K562 (cell line): ENCODE results near the gene GMEB2. TPM values are rescaled to one million over a fixed set of nuclear protein-coding genes. Genes with fewer than 3 reads are reported as not detected.
A peak's percentile ranks its signal among the peaks of the same experiment; 100 is the strongest.

Source experiments
- BMI1 ChIP-seq: fragments of 150-350 bp; IDR thresholded peaks from 2 replicates; pipeline ENCODE4 v1.6.1; 2014; ENCODE audit warnings: low read length
- ESRRA ChIP-seq: fragments of 450-650 bp; IDR thresholded peaks from 2 replicates; pipeline ENCODE4 v1.6.1; 2014; ENCODE audit warnings: low read depth, mild to moderate bottlenecking, moderate library complexity, borderline replicate concordance
- FOXA3 ChIP-seq, 2 experiments: fragments of 450-650 bp in 1 of 2; sonication (generic) in 1 of 2; formaldehyde crosslinking; IDR thresholded peaks in 1 of 2; conservative IDR thresholded peaks in 1 of 2; 2 replicates each; pipeline versions ENCODE4 v1.4.0 to v1.8.0; 2020 to 2022; ENCODE audit warnings: mild to moderate bottlenecking in 2 of 2, missing genetic modification reagents in 1 of 2
- GATAD2A ChIP-seq: fragments of 450-650 bp; IDR thresholded peaks from 2 replicates; pipeline ENCODE4 v1.6.1; 2017
- GTF2F1 ChIP-seq: IDR thresholded peaks from 2 replicates; pipeline ENCODE4 v1.6.1; 2011; ENCODE audit warnings: low read depth, low read length, improper control_type of control experiment
- ILK ChIP-seq: fragments of 450-650 bp; IDR thresholded peaks from 2 replicates; pipeline ENCODE4 v1.6.1; 2016; ENCODE audit warnings: missing genetic modification characterization, low read depth, mild to moderate bottlenecking, missing compliant biosample characterization, moderate library complexity, borderline replicate concordance
- JUND ChIP-seq, 2 experiments: IDR thresholded peaks; 2 replicates in 1 of 2; 3 replicates in 1 of 2; pipeline ENCODE4 v1.6.1; 2011; ENCODE audit warnings: borderline replicate concordance in 2 of 2, low read depth in 2 of 2, low read length in 2 of 2, improper control_type of control experiment in 1 of 2, missing biosample characterization in 1 of 2, missing genetic modification characterization in 1 of 2, missing genetic modification reagents in 1 of 2
- KAT2B ChIP-seq: IDR thresholded peaks from one replicate; pipeline ENCODE4 v1.6.1; 2012; ENCODE audit warnings: low read depth, mild to moderate bottlenecking, control low read depth, inconsistent platforms, low read length, moderate library complexity
- MCM5 ChIP-seq: fragments of 450-650 bp; IDR thresholded peaks from 2 replicates; pipeline ENCODE4 v1.6.1; 2016; ENCODE audit warnings: low read depth
- MED1 ChIP-seq: sonication (generic); formaldehyde crosslinking; IDR thresholded peaks from 2 replicates; pipeline ENCODE4 v1.8.1; 2023; ENCODE audit warnings: missing genetic modification reagents, borderline replicate concordance
- NRF1 ChIP-seq, 2 experiments: fragments of 450-650 bp; IDR thresholded peaks in 1 of 2; conservative IDR thresholded peaks in 1 of 2; 2 replicates each; pipeline ENCODE4 v1.6.1; 2014; ENCODE audit warnings: mild to moderate bottlenecking in 2 of 2
- PPARD ChIP-seq: fragments of 250-450 bp; sonication (Bioruptor Pico); IDR thresholded peaks from 2 replicates; pipeline ENCODE4 v1.8.0; 2022; ENCODE audit warnings: inconsistent platforms, mild to moderate bottlenecking, moderate library complexity
- SMAD3 ChIP-seq: fragments of 450-650 bp; formaldehyde crosslinking; conservative IDR thresholded peaks from 2 replicates; pipeline ENCODE4 v1.4.0; 2020; ENCODE audit warnings: mild to moderate bottlenecking
- TEAD4 ChIP-seq, 2 experiments: sonication (generic) in 1 of 2; formaldehyde crosslinking in 1 of 2; IDR thresholded peaks; 2 replicates each; pipeline versions ENCODE4 v1.6.1 to v1.8.0; 2012 to 2022; ENCODE audit warnings: borderline replicate concordance in 1 of 2, inconsistent platforms in 1 of 2, low read length in 1 of 2, mild to moderate bottlenecking in 1 of 2, missing genetic modification reagents in 1 of 2
- XRCC4 ChIP-seq: IDR thresholded peaks from one replicate; pipeline ENCODE4 v1.6.1; 2011; ENCODE audit not compliant: insufficient read depth, insufficient read length; ENCODE audit errors: extremely low read depth
- ZNF175 ChIP-seq: fragments of 200-800 bp; sonication (Bioruptor generic); IDR thresholded peaks from 2 replicates; pipeline ENCODE4 v1.6.1; 2016; ENCODE audit warnings: low read depth, mild to moderate bottlenecking, missing genetic modification characterization, missing compliant biosample characterization
- ZNF24 ChIP-seq: fragments of 450-650 bp; IDR thresholded peaks from 2 replicates; pipeline ENCODE4 v1.6.1; 2016
- ZNF778 ChIP-seq: fragments of 450-650 bp; formaldehyde crosslinking; IDR thresholded peaks from 2 replicates; pipeline ENCODE4 v1.4.0; 2020; ENCODE audit warnings: mild to moderate bottlenecking, moderate library complexity
- ZNF79 ChIP-seq: fragments of 250-450 bp; sonication (Bioruptor Pico); IDR thresholded peaks from 2 replicates; pipeline ENCODE4 v1.4.0; 2020; ENCODE audit warnings: low read depth, mild to moderate bottlenecking, moderate library complexity
- ZNF830 ChIP-seq: fragments of 250-450 bp; sonication (Bioruptor Pico); IDR thresholded peaks from 2 replicates; pipeline ENCODE4 v1.5.0; 2021; ENCODE audit warnings: mild to moderate bottlenecking
- polyA plus RNA-seq, 8 experiments: library from polyadenylated mRNA; depleted of rRNA in 4 of 8; stranded (reverse) in 5 of 8; unstranded in 3 of 8; fragments of >200 nt; fragmentation: Nextera tagmentation in 2 of 8; fragmentation: Illumina TruSeq in 1 of 8; extraction: Ambion mirVana in 2 of 8; extraction: Trizol in 1 of 8; gene quantifications; 2 replicates each; pipeline versions ENCODE4 v1.2.1 to v1.2.3, GENCODE V29; 2011 to 2014; ENCODE audit warnings: inconsistent platforms in 1 of 8, missing spikeins in 1 of 8
- total RNA-seq, 7 experiments: library from RNA; depleted of rRNA in 6 of 7; stranded (reverse); fragments of >200 nt in 6 of 7; fragmentation: Illumina TruSeq in 2 of 7; extraction: Trizol in 2 of 7; gene quantifications; 2 replicates each; pipeline versions ENCODE4 v1.2.1 to v1.2.3, GENCODE V29; 2011 to 2021; ENCODE audit warnings: low replicate concordance in 1 of 7
- TF ChIP-seq, protein P1 (sequence below): fragments of 250-450 bp; sonication (Bioruptor Pico); IDR thresholded peaks from 2 replicates; pipeline ENCODE4 v1.8.0; 2021; ENCODE audit warnings: borderline replicate concordance, mild to moderate bottlenecking, moderate library complexity; ENCODE audit not compliant: poor library complexity, severe bottlenecking
- TF ChIP-seq, protein P2 (sequence below): fragments of 450-650 bp; IDR thresholded peaks from 2 replicates; pipeline ENCODE4 v1.6.1; 2016; ENCODE audit warnings: antibody characterized with exemption
- TF ChIP-seq, protein P3 (sequence below): IDR thresholded peaks from 2 replicates; pipeline ENCODE4 v1.6.1; 2011; ENCODE audit not compliant: insufficient read length; ENCODE audit errors: extremely low read depth
- TF ChIP-seq, protein P4 (sequence below), 2 experiments: fragments of 250-450 bp in 1 of 2; fragments of 450-650 bp in 1 of 2; sonication (Bioruptor Pico) in 1 of 2; IDR thresholded peaks; 2 replicates each; pipeline versions ENCODE4 v1.6.1 to v1.8.0; 2016 to 2021; ENCODE audit warnings: mild to moderate bottlenecking in 2 of 2, moderate library complexity in 2 of 2, missing compliant biosample characterization in 1 of 2, missing genetic modification characterization in 1 of 2

The GMEB2 gene
- total and polyA plus RNA-seq, 9 of the 15 experiments (the other 6 are each of a cell fraction or from before 2014, with no cell fraction given), result 0.03 to 13.9 (median 6.3) TPM

DNA sequence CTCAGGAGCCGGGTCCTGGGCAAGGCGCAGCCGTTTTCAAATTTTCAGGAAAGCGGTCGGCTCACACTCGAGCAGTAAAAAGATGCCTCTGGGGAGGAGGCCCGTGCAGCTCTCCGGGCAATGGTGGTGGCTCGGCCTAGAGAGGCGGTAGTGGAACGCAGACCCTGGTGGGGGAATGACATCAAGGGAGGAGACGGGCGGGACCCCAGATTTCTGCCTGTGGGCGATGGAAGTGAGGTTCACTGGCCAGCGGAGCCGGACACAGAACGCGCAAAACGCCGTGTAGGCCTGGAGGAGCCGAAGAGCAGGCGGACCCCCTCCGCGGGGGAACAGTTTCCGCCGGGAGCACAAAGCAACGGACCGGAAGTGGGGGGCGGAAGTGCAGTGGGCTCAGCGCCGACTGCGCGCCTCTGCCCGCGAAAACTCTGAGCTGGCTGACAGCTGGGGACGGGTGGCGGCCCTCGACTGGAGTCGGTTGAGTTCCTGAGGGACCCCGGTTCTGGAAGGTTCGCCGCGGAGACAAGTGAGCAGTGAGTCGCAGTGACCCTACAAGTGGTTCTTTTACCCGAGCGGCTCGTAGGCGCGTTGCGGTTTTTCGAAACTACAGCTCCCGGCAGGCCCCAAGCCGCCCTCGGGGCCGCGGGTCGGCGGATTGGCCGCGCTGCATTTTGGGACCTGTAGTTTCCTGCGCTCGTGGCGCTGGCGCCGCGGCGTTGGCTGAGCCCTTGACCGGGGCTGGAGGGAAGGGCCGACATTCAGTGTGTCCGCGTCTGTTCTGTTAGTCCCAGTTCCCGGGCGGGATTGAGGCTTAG lies 31.2 kb upstream of the GMEB2 start, which contains the start of gene RTEL1 (continued):
- TF ChIP-seq MED1 (CRISPR knock-in tag) (no peak; the same call in 1 of the 2 replicates), ILK (tag) (no peak), ESRRA (peak; percentile 83; the same call in 1 of the 2 replicates), PPARD (CRISPR knock-in tag) (no peak), ZNF778 (no peak), ZNF24 (no peak), JUND (IDR thresholded peaks at IDR 0.05; ENCODE audit: borderline replicate concordance, low read depth, low read length) (peak; percentile 42), JUND (tag; IDR thresholded peaks at IDR 0.05; ENCODE audit: borderline replicate concordance, low read depth, low read length) (peak; percentile 40; the same call in 1 of the 3 replicates), ZNF175 (CRISPR knock-in tag) (0 out of 2 replicates have a peak, but pooled peaks have one; percentile 36), SMAD3 (CRISPR knock-in tag) (no peak), TEAD4 (IDR thresholded peaks at IDR 0.05; ENCODE audit: low read length) (no peak), TEAD4 (CRISPR knock-in tag; IDR thresholded peaks at IDR 0.05; ENCODE audit: borderline replicate concordance) (0 out of 2 replicates have a peak, but pooled peaks have one; percentile 34), XRCC4 (no peak), BMI1 (no peak), GTF2F1 (peak; percentile 79; the same call in 1 of the 2 replicates), ZNF79 (no peak), FOXA3 (CRISPR knock-in tag; conservative IDR thresholded peaks at IDR 0.05 in 1 of 2, IDR thresholded peaks at IDR 0.05 in 1 of 2) (no peak), MCM5 (no peak), ZNF830 (no peak), KAT2B (no peak), NRF1 (conservative IDR thresholded peaks at IDR 0.05 in 1 of 2, IDR thresholded peaks at IDR 0.05 in 1 of 2) (peak; percentile 66 to 69), GATAD2A (no peak)
- TF ChIP-seq, protein P1, sequence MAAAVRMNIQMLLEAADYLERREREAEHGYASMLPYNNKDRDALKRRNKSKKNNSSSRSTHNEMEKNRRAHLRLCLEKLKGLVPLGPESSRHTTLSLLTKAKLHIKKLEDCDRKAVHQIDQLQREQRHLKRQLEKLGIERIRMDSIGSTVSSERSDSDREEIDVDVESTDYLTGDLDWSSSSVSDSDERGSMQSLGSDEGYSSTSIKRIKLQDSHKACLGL (CRISPR knock-in tag), result peak; percentile 25
- TF ChIP-seq, protein P2, sequence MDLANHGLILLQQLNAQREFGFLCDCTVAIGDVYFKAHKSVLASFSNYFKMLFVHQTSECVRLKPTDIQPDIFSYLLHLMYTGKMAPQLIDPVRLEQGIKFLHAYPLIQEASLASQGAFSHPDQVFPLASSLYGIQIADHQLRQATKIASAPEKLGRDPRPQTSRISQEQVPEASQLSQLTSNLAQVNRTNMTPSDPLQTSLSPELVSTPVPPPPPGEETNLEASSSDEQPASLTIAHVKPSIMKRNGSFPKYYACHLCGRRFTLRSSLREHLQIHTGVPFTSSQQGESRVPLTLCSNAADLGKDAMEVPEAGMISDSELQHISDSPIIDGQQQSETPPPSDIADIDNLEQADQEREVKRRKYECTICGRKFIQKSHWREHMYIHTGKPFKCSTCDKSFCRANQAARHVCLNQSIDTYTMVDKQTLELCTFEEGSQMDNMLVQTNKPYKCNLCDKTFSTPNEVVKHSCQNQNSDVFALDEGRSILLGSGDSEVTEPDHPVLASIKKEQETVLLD, result no peak
- TF ChIP-seq, protein P3, sequence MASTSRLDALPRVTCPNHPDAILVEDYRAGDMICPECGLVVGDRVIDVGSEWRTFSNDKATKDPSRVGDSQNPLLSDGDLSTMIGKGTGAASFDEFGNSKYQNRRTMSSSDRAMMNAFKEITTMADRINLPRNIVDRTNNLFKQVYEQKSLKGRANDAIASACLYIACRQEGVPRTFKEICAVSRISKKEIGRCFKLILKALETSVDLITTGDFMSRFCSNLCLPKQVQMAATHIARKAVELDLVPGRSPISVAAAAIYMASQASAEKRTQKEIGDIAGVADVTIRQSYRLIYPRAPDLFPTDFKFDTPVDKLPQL, result no peak
- TF ChIP-seq, protein P4, sequence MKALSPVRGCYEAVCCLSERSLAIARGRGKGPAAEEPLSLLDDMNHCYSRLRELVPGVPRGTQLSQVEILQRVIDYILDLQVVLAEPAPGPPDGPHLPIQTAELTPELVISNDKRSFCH (CRISPR knock-in tag; IDR thresholded peaks at IDR 0.05), result no peak
- TF ChIP-seq, protein P4 (tag; IDR thresholded peaks at IDR 0.05), result peak; percentile 76; the same call in 1 of the 2 replicates
